WTC11 (cell line): ENCODE results near the gene TMEM218.
A peak's percentile ranks its signal among the peaks of the same experiment; 100 is the strongest.

Experiments used
- CTCF ChIP-seq: fragments of 200-600 bp; IDR thresholded peaks from 2 replicates; pipeline ENCODE4 v1.8.0; 2022; ENCODE audit warnings: antibody characterized with exemption
- E2F4 ChIP-seq: sonication (generic); formaldehyde crosslinking; IDR thresholded peaks from 2 replicates; pipeline ENCODE4 v1.8.1; 2022; ENCODE audit warnings: low read depth, mild to moderate bottlenecking, moderate library complexity, missing genetic modification reagents, borderline replicate concordance
- HMGXB4 ChIP-seq: sonication (generic); formaldehyde crosslinking; IDR thresholded peaks from 2 replicates; pipeline ENCODE4 v1.8.1; 2023; ENCODE audit warnings: mild to moderate bottlenecking, moderate library complexity, missing genetic modification reagents
- NFYB ChIP-seq: sonication (generic); formaldehyde crosslinking; conservative IDR thresholded peaks from 2 replicates; pipeline ENCODE4 v1.8.0; 2022; ENCODE audit warnings: low read depth, missing genetic modification reagents
- SP1 ChIP-seq: sonication (generic); formaldehyde crosslinking; conservative IDR thresholded peaks from 2 replicates; pipeline ENCODE4 v1.8.1; 2022; ENCODE audit warnings: missing genetic modification reagents
- TP53 ChIP-seq: sonication (generic); formaldehyde crosslinking; IDR thresholded peaks from 2 replicates; pipeline ENCODE4 v1.8.1; 2023; ENCODE audit warnings: mild to moderate bottlenecking, missing genetic modification reagents
- USF2 ChIP-seq: sonication (generic); formaldehyde crosslinking; IDR thresholded peaks from 2 replicates; pipeline ENCODE4 v1.8.1; 2023; ENCODE audit warnings: mild to moderate bottlenecking, missing genetic modification reagents, moderate library complexity
- ZNF317 ChIP-seq: sonication (generic); formaldehyde crosslinking; IDR thresholded peaks from 2 replicates; pipeline ENCODE4 v1.8.1; 2023; ENCODE audit warnings: low read depth, mild to moderate bottlenecking, moderate library complexity, missing genetic modification reagents, borderline replicate concordance

- TF ChIP-seq E2F4 (CRISPR knock-in tag) (no peak), TP53 (no peak), CTCF (peak; percentile 99), NFYB (CRISPR knock-in tag) (no peak), USF2 (no peak), ZNF317 (CRISPR knock-in tag) (no peak), HMGXB4 (no peak), SP1 (0 out of 2 replicates have a peak, but pooled peaks have one; percentile 27)
Observed at GRCh38 chr11:125141686-125142535, 30.5 kb upstream of the TMEM218 start.
